ENCODE measurements around the gene MTMR12.

DNA sequence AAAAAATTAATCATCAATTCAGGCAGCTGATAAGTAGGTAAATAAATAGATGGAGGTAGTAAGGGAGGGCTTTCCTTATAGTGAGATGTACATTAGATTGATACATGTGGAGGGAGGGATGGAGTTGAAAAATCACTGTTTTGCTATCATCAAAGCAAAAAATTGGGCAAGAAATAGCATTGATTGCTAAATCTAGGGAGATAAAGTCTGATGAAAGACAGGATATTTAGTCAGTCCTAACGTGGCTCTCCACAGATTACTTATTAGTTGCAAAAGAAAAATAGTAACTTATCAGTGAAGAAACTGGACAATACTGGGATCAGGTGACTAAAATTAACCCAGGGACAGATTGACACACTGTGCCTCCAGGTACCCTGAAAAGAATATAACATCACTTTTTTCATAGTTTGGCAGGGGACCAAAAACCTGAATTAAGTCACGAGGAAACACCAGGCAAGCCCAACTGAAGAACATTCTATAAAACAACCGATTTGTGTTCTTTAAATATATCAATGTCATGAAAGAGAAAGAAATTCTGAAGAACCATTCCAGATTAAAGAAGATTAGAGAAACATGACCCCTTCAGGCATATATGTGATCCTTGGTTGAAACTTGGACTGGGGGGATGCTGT is 111.5 kb downstream of the MTMR12 start:
- no peak for TF ChIP-seq SUZ12 (IDR thresholded peaks at IDR 0.05; ENCODE audit: extremely low read depth, insufficient read depth, insufficient read length)
- no peak for TF ChIP-seq YY1 (IDR thresholded peaks at IDR 0.05; ENCODE audit: insufficient read depth, insufficient read length)
- TF ChIP-seq ZNF274 (IDR thresholded peaks at IDR 0.05; ENCODE audit: low read depth, low read length): no peak
